Adrenal gland (tissue), 19 donors: ENCODE results near the gene NOL4L. TPM values are rescaled to one million over a fixed set of nuclear protein-coding genes. Genes with fewer than 3 reads are reported as not detected.

Experiments used
- DNase-seq, 7 donors: peaks; one replicate each; pipeline ENCODE4 v3.0.0-alpha.2; 2019 to 2020
- H3K27ac ChIP-seq, 5 donors: fragments of 200-600 bp; sonication (generic) in 4 of 5; 1 replicate in 3 of 5; 2 replicates in 2 of 5; pipeline versions ENCODE4 v1.5.1 to v1.8.0; 2016 to 2020; ENCODE audit warnings: mild to moderate bottlenecking in 1 of 5
- H3K27me3 ChIP-seq: fragments of 200-600 bp; 2 replicates; pipeline ENCODE4 v1.8.0; 2021
- H3K36me3 ChIP-seq, 2 donors: fragments of 200-600 bp; replicated peaks in 1 of 2; 1 replicate in 1 of 2; 2 replicates in 1 of 2; pipeline versions ENCODE4 v1.5.1 to v1.8.0; 2018 to 2022
- H3K4me1 ChIP-seq, 2 donors: fragments of 200-600 bp; replicated peaks in 1 of 2; 1 replicate in 1 of 2; 2 replicates in 1 of 2; pipeline versions ENCODE4 v1.5.1 to v1.8.0; 2018 to 2021
- H3K4me3 ChIP-seq, 4 donors: fragments of 200-600 bp; sonication (generic) in 3 of 4; one replicate each; pipeline ENCODE4 v1.5.1; 2016 to 2018
- H3K9me3 ChIP-seq, 3 donors: fragments of 200-600 bp; sonication (generic) in 1 of 3; replicated peaks in 1 of 3; 1 replicate in 2 of 3; 2 replicates in 1 of 3; pipeline versions ENCODE4 v1.5.1 to v1.8.0; 2016 to 2021
- POLR2A ChIP-seq, 2 donors: fragments of 450-650 bp; IDR thresholded peaks; one replicate each; pipeline ENCODE4 v1.6.1; 2017; ENCODE audit warnings: antibody characterized with exemption in 2 of 2, mild to moderate bottlenecking in 2 of 2, moderate library complexity in 1 of 2
- WGBS, 4 donors: extraction: QIAGEN DNeasy Blood & Tissue Kit in 2 of 4; methylation state at CpG; one replicate each; pipeline versions ENCODE4 v1.1.5 to v1.1.7; 2013 to 2017; 5-methylcytosine and 5-hydroxymethylcytosine counted together
- intact Hi-C, 2 donors: fragments of 100-400 bp; cut with DNase I; formaldehyde crosslinking; loops; one replicate each; pipeline versions ENCODE4 v1.14.1 to v1.15.0; 2022 to 2023
- long read RNA-seq, 10 donors: library from polyadenylated mRNA in 3 of 10; unstranded in 2 of 10; stranded (forward) in 1 of 10; transcript quantifications; one replicate each; pipeline ENCODE4 v2.0.0 and lab custom pipeline, GENCODE V29; 2021 to 2026
- polyA plus RNA-seq, 3 donors: library from polyadenylated mRNA; stranded (reverse); fragments of 200-250 nt in 2 of 3; fragments of 350-450 nt in 1 of 3; fragmentation: Illumina TruSeq in 1 of 3; extraction: RNeasy Lipid Tissue Mini Kit (QIAGEN cat#74804) in 1 of 3; gene quantifications; one replicate each; pipeline ENCODE4 v1.2.3, GENCODE V29; 2013 to 2014
- total RNA-seq, 9 donors: library from RNA; depleted of rRNA in 4 of 9; stranded (reverse); fragments of >200 nt in 4 of 9; fragments of 120-200 nt in 1 of 9; fragmentation: NEBNext Ultra II Directional in 1 of 9; extraction: Animal tissue kit (Norgen Biotek cat#: 25700) in 1 of 9; gene quantifications; one replicate each; pipeline versions ENCODE4 v1.1.0 to v1.2.4, GENCODE V29; 2013 to 2023
- TF ChIP-seq, protein P1 (sequence below), 6 experiments: fragments of 450-650 bp in 4 of 6; fragments of 200-600 bp in 2 of 6; sonication (generic) in 1 of 6; IDR thresholded peaks; 1 replicate in 5 of 6; 2 replicates in 1 of 6; pipeline versions ENCODE4 v1.5.1 to v1.8.0; 2016 to 2021; ENCODE audit warnings: antibody characterized with exemption in 6 of 6, mild to moderate bottlenecking in 2 of 6, moderate library complexity in 1 of 6
- donor health status: healthy with polysubstance abuse.
- donor health status: Bipolar disorder and iron deficiency.
- donor health status: DM: yes; HTN: yes; CAD: no.
- donor health status: DM: no; HTN: no; CAD: no.
- donor health status: DM: no; HTN: no; CAD: no.
- donor health status: DM: yes; HTN: yes; CAD: no.

Gene NOL4L, protein sequence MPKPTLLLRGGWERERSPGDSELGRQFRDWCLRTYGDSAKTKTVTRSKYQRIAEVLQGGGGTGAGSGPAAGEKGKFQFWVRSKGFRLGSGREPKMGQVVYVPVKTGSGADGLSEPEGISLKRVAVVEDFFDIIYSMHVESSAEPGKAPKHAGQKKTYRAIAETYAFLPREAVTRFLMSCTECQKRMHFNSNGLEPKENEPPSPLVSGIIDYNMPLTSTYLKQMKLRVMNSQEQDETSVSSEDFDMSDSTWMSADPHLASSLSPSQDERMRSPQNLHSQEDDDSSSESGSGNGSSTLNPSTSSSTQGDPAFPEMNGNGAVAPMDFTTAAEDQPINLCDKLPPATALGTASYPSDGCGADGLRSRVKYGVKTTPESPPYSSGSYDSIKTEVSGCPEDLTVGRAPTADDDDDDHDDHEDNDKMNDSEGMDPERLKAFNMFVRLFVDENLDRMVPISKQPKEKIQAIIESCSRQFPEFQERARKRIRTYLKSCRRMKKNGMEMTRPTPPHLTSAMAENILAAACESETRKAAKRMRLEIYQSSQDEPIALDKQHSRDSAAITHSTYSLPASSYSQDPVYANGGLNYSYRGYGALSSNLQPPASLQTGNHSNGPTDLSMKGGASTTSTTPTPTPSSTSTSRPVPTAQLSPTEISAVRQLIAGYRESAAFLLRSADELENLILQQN
- total RNA-seq (10 to 100 TPM in 8 of 9 donors, 1 to 10 TPM in 1; 9.7 to 30.4 (median 15.9) TPM), polyA plus RNA-seq (10 to 100 TPM in 2 of 3 donors, 1 to 10 TPM in 1; 6.4 to 29.8 (median 13.8) TPM)
- long read RNA-seq, donor 1, partial matches to known transcripts, result 9 of 9 reads
- long read RNA-seq, donor 1, other reads (novel, unspliced or antisense), result 0 of 9 reads
- long read RNA-seq, donor 2, full-length matches to known transcripts, result 4 of 4 reads
- long read RNA-seq, donor 2, partial matches to known transcripts, result 0 of 4 reads
- long read RNA-seq, donor 2, other reads (novel, unspliced or antisense), result 0 of 4 reads
- long read RNA-seq, donor 3, full-length matches to known transcripts, result 3 of 3 reads
- long read RNA-seq, donor 3, partial matches to known transcripts, result 0 of 3 reads
- long read RNA-seq, donor 3, other reads (novel, unspliced or antisense), result 0 of 3 reads
- long read RNA-seq, donor 4, full-length matches to known transcripts, result 1 of 12 reads
- long read RNA-seq, donor 4, partial matches to known transcripts, result 0 of 12 reads
- long read RNA-seq, donor 4, other reads (novel, unspliced or antisense), result 11 of 12 reads
- long read RNA-seq, donor 5, full-length matches to known transcripts, result 5 of 11 reads
- long read RNA-seq, donor 5, partial matches to known transcripts, result 0 of 11 reads
- long read RNA-seq, donor 5, other reads (novel, unspliced or antisense), result 6 of 11 reads
- long read RNA-seq, donor 6, partial matches to known transcripts, result 0 of 9 reads
- long read RNA-seq, donor 6, other reads (novel, unspliced or antisense), result 9 of 9 reads
- long read RNA-seq, donor 7, full-length matches to known transcripts, result 2 of 2 reads
- long read RNA-seq, donor 7, partial matches to known transcripts, result 0 of 2 reads
- long read RNA-seq, donor 7, other reads (novel, unspliced or antisense), result 0 of 2 reads
- long read RNA-seq, donor 8, full-length matches to known transcripts, result 6 of 6 reads
- long read RNA-seq, donor 8, partial matches to known transcripts, result 0 of 6 reads
- long read RNA-seq, donor 8, other reads (novel, unspliced or antisense), result 0 of 6 reads
- long read RNA-seq, donor 9, full-length matches to known transcripts, result 5 of 5 reads
- long read RNA-seq, donor 9, partial matches to known transcripts, result 0 of 5 reads
- long read RNA-seq, donor 9, other reads (novel, unspliced or antisense), result 0 of 5 reads
- long read RNA-seq, donor 10, result 0 reads

DNA sequence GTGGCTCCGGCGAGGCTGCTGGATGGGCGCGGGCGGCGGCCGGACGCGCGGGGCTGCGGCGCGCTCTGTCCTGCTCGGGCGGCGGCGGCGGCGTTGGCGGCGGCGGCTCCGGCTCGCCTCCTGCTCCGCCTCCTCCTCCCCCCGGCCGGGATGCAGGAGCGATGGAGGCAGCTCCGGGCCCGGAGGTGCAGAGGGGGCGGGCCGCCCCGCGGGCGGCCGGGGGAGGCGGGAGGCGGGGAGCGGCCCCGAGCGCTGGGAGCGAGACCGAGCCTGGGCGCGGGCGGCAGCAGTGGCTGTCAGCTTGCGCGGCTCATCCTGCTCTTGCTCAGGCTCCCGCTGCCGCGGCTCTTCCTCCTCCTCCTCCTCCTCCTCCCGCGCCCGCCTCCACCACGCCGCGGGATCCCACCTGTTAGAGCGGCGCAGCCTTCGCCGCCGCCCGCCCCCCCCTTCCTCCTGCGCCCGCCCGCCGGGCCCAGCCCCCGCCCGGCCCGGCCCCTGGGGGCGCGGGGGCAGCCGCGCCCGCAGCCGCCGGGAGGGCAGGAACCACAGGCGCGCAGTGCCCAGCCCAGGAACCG is at the start of gene NOL4L:
Gene NOL4L, minus strand, starts transcription at position 323 of the 575 bp plus-strand sequence. CDS start 443 bp downstream, outside the sequence.
- intact Hi-C loops, result no loop called here
- H3K4me3 ChIP-seq, result peak within 1 kb of the TSS in 3 of 4 donors; percentile 32 to 76 (median 49)
- H3K9me3 ChIP-seq, result no peaks in the 10 kb centered on the region
- H3K27ac ChIP-seq, result peak within 1 kb of the TSS in 2 of 5 donors; percentile 53 to 57
- WGBS, 4 donors, result 0 to 1% (median 1%) methylated on average over 2 to 79 of the region's 80 CpGs; no CpG with 5 or more reads in 1 of the 4 donors
- H3K27me3 ChIP-seq, result no peaks in the 10 kb centered on the region
- peaks cover 4 to 6% of the 10 kb centered on the region in 2 donors for H3K4me1 ChIP-seq
- DNase-seq, result peak in 4 of 7 donors; percentile 25 to 52 (median 42)
- no peaks in the 10 kb centered on the region for H3K36me3 ChIP-seq
- TF ChIP-seq, protein P1, sequence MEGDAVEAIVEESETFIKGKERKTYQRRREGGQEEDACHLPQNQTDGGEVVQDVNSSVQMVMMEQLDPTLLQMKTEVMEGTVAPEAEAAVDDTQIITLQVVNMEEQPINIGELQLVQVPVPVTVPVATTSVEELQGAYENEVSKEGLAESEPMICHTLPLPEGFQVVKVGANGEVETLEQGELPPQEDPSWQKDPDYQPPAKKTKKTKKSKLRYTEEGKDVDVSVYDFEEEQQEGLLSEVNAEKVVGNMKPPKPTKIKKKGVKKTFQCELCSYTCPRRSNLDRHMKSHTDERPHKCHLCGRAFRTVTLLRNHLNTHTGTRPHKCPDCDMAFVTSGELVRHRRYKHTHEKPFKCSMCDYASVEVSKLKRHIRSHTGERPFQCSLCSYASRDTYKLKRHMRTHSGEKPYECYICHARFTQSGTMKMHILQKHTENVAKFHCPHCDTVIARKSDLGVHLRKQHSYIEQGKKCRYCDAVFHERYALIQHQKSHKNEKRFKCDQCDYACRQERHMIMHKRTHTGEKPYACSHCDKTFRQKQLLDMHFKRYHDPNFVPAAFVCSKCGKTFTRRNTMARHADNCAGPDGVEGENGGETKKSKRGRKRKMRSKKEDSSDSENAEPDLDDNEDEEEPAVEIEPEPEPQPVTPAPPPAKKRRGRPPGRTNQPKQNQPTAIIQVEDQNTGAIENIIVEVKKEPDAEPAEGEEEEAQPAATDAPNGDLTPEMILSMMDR (IDR thresholded peaks at IDR 0.05), result no peak
- TF ChIP-seq POLR2A (IDR thresholded peaks at IDR 0.05), result no peak

DNA sequence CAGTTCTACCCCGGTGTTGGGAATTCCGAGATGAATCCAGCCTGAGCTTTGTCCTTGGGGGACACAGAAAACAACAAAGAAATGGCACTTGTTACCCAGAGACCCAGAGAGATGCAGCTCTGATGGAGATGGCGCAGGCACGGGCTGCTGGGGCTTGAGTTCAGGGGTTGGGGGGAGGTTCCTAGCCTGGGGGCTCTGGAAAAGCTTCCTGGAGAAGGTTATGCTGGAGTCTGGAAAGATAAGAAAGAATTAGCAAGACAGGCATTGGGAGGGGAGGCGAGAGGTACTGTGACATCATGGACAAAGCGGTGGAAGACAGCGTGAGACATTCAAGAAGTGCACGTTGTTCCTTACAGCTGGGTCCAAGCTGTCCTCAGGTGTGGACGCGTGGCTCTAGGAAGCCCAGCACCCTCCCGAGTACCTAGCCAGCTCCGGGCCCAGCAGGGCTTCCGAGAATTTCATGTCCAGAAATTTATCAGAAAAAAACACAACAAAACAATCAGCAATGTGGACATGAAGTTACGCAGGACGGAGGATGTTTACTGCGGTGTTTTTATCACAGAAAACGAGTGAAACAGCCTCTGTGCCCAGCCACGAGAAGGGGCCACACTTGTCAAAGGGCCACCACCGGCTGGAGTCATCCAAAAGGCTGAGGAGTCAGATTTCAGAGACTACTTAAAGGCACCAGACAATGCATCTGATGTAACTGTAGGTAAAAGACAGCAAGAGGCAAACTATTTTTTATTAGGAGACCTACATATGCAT is 49.1 kb upstream of the NOL4L start:
- no peak for DNase-seq
- Histone ChIP-seq H3K36me3 (no peaks in the 10 kb centered on the region), H3K9me3 (no peaks in the 10 kb centered on the region), H3K27me3 (no peaks in the 10 kb centered on the region), H3K4me3 (no peak overlapping the region), H3K4me1 (peaks cover 11 to 17% of the 10 kb centered on the region in 2 donors), H3K27ac (no peak overlapping the region)
- no peak for TF ChIP-seq POLR2A (IDR thresholded peaks at IDR 0.05)
- TF ChIP-seq, protein P1 (IDR thresholded peaks at IDR 0.05), result no peak
- intact Hi-C loops, result no loop called here
- WGBS, 4 donors, result 82 to 88% (median 86%) methylated on average over 19 of the region's 19 CpGs
